Measurements from ENCODE around the gene RBM23.

Gene RBM23

GRCh38 chr14:22884738-22885523, 34.0 kb downstream of the RBM23 start:
- no peak for DNase-seq

- no peak for DNase-seq
Measured at GRCh38 chr14:22884076-22884737, 34.7 kb downstream of the RBM23 start.

- DNase-seq, result peak in 1 of 2 experiments; percentile 42
Measured at GRCh38 chr14:22883173-22883976, 35.6 kb downstream of the RBM23 start, which contains the start of gene REM2. REM2 (plus strand) TSS chr14:22883222; CDS start chr14:22883288, 66 bp downstream.

- DNase-seq, result peak in 1 of 2 experiments; percentile 18
Measured at GRCh38 chr14:22882529-22883172, 36.3 kb downstream of the RBM23 start.

- no peak for DNase-seq
Measured at GRCh38 chr14:22882064-22882463, 36.9 kb downstream of the RBM23 start.

GRCh38 chr14:22878271-22879246, 40.4 kb downstream of the RBM23 start:
- DNase-seq, result no peak

GRCh38 chr14:22877000-22877501, 41.9 kb downstream of the RBM23 start:
- DNase-seq, result no peak

- no peak for DNase-seq
Measured at GRCh38 chr14:22875748-22876319, 43.1 kb downstream of the RBM23 start.

- no peak for DNase-seq
Measured at GRCh38 chr14:22875003-22875747, 43.8 kb downstream of the RBM23 start.

GRCh38 chr14:22872833-22873520, 46.0 kb downstream of the RBM23 start:
- no peak for DNase-seq

- peak; percentile 37 to 63 for DNase-seq
Measured at GRCh38 chr14:22872033-22872832, 46.7 kb downstream of the RBM23 start.

- peak; percentile 29 to 41 for DNase-seq
Measured at GRCh38 chr14:22871224-22872032, 47.5 kb downstream of the RBM23 start, which contains the start of gene LRP10. LRP10 (plus strand) TSS chr14:22871740; CDS start chr14:22872304, 564 bp downstream.

- DNase-seq, result no peak
Measured at GRCh38 chr14:22870811-22871223, 48.1 kb downstream of the RBM23 start.

GRCh38 chr14:22866874-22867273, 52.1 kb downstream of the RBM23 start:
- DNase-seq, result no peak

GRCh38 chr14:22865424-22866405, 53.2 kb downstream of the RBM23 start:
- DNase-seq, result no peak

GRCh38 chr14:22864979-22865378, 54.0 kb downstream of the RBM23 start:
- DNase-seq, result no peak

Data from NCI-H187 (cell line).